ENCODE results near the gene SLC39A6. TPM values are rescaled to one million over a fixed set of nuclear protein-coding genes. Genes with fewer than 3 reads are reported as not detected.

The SLC39A6 gene
- total RNA-seq, 2 donors from 2014 or later, result 25.7 to 34.1 TPM

GRCh38 chr18:36112302-36112701 is 16.8 kb downstream of the SLC39A6 start:
- Histone ChIP-seq H3K27me3 (ENCODE audit: control insufficient read depth, insufficient read depth, low read length, poor library complexity, severe bottlenecking) (no peaks in the 10 kb centered on the region), H3K27ac (ENCODE audit: low read depth, low read length) (no peak overlapping the region), H3K36me3 (ENCODE audit: control insufficient read depth, insufficient read depth, low read length) (peaks cover 87% of the 10 kb centered on the region), H3K4me1 (ENCODE audit: control insufficient read depth, insufficient read depth, low read length) (no peaks in the 10 kb centered on the region), H3K9ac (ENCODE audit: extremely low read depth, low read length, poor library complexity, severe bottlenecking) (no peak overlapping the region), H3K4me3 (ENCODE audit: low read length) (no peak overlapping the region), H3K9me3 (ENCODE audit: control insufficient read depth, low read length) (no peaks in the 10 kb centered on the region)
- no peak for DNase-seq
- no peak overlapping the region for H3K4me3 Mint-ChIP-seq
- no peak for TF ChIP-seq CTCF (conservative IDR thresholded peaks at IDR 0.05)
- H3K4me1 Mint-ChIP-seq, result no peaks in the 10 kb centered on the region
- H3K9me3 Mint-ChIP-seq, result no peaks in the 10 kb centered on the region
- H3K27ac Mint-ChIP-seq, result no peak overlapping the region
- peaks cover 68% of the 10 kb centered on the region for H3K36me3 Mint-ChIP-seq (ENCODE audit: low read depth)
- no peaks in the 10 kb centered on the region for H3K27me3 Mint-ChIP-seq (ENCODE audit: insufficient read depth)

GRCh38 chr18:36109737-36110136 is 19.4 kb downstream of the SLC39A6 start:
- Mint-ChIP-seq H3K36me3 (ENCODE audit: low read depth) (peaks cover 45% of the 10 kb centered on the region), H3K9me3 (no peaks in the 10 kb centered on the region), H3K27ac (no peak overlapping the region), H3K4me1 (no peaks in the 10 kb centered on the region), H3K27me3 (ENCODE audit: insufficient read depth) (no peaks in the 10 kb centered on the region), H3K4me3 (no peak overlapping the region)
- H3K9ac ChIP-seq (ENCODE audit: extremely low read depth, low read length, poor library complexity, severe bottlenecking), result no peak overlapping the region
- H3K9me3 ChIP-seq (ENCODE audit: control insufficient read depth, low read length), result no peaks in the 10 kb centered on the region
- H3K36me3 ChIP-seq (ENCODE audit: control insufficient read depth, insufficient read depth, low read length), result peaks cover 70% of the 10 kb centered on the region
- 100% methylated on average over 1 of the region's 1 CpG; no CpG with 5 or more reads in 1 of the 2 experiments for WGBS, 2 experiments (ENCODE audit: insufficient coverage in 1 of 2, insufficient read length in 1 of 2)
- H3K4me1 ChIP-seq (ENCODE audit: control insufficient read depth, insufficient read depth, low read length), result no peaks in the 10 kb centered on the region
- H3K27ac ChIP-seq (ENCODE audit: low read depth, low read length), result no peak overlapping the region
- no peaks in the 10 kb centered on the region for H3K27me3 ChIP-seq (ENCODE audit: control insufficient read depth, insufficient read depth, low read length, poor library complexity, severe bottlenecking)
- H3K4me3 ChIP-seq (ENCODE audit: low read length), result no peak overlapping the region
- DNase-seq, result no peak
- no peak for TF ChIP-seq CTCF (conservative IDR thresholded peaks at IDR 0.05)

DNA sequence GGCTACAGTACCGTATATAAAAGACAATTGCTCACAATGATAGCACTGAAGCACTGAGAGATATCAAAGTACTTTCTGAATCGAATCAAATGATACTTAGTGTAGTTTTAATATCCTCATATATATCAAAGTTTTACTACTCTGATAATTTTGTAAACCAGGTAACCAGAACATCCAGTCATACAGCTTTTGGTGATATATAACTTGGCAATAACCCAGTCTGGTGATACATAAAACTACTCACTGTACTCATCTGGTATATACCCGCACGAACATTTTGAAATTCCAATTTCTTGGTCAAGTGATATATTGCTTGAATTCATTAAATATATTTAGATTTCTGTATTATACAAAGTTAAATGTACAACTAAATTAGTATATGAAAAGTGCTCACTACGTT is 20.5 kb downstream of the SLC39A6 start:
- Mint-ChIP-seq H3K9me3 (peaks cover 2% of the 10 kb centered on the region), H3K4me1 (no peaks in the 10 kb centered on the region), H3K36me3 (ENCODE audit: low read depth) (peaks cover 37% of the 10 kb centered on the region), H3K4me3 (no peak overlapping the region), H3K27me3 (ENCODE audit: insufficient read depth) (no peaks in the 10 kb centered on the region), H3K27ac (no peak overlapping the region)
- DNase-seq, result no peak
- H3K9ac ChIP-seq (ENCODE audit: extremely low read depth, low read length, poor library complexity, severe bottlenecking), result no peak overlapping the region
- H3K9me3 ChIP-seq (ENCODE audit: control insufficient read depth, low read length), result no peaks in the 10 kb centered on the region
- H3K4me3 ChIP-seq (ENCODE audit: low read length), result no peak overlapping the region
- no peaks in the 10 kb centered on the region for H3K27me3 ChIP-seq (ENCODE audit: control insufficient read depth, insufficient read depth, low read length, poor library complexity, severe bottlenecking)
- 90% methylated on average over 4 of the region's 5 CpGs; no CpG with 5 or more reads in 1 of the 2 experiments for WGBS, 2 experiments (ENCODE audit: insufficient coverage in 1 of 2, insufficient read length in 1 of 2)
- TF ChIP-seq CTCF (conservative IDR thresholded peaks at IDR 0.05), result no peak
- no peaks in the 10 kb centered on the region for H3K4me1 ChIP-seq (ENCODE audit: control insufficient read depth, insufficient read depth, low read length)
- H3K27ac ChIP-seq (ENCODE audit: low read depth, low read length), result no peak overlapping the region
- H3K36me3 ChIP-seq (ENCODE audit: control insufficient read depth, insufficient read depth, low read length), result peaks cover 60% of the 10 kb centered on the region
